A673 (cell line): Measurements from ENCODE around the gene UAP1. TPM values are rescaled to one million over a fixed set of nuclear protein-coding genes. Genes with fewer than 3 reads are reported as not detected.

Source experiments
- BruUV-seq: library from RNA; stranded (reverse); fragments of 400-500 nt; replicated peaks from 2 replicates; lab custom pipeline; 2021; lab: Mats Ljungman, UMichigan
- CTCF ChIA-PET: fragments of 300-600 bp; sonication (Branson Sonifier 250); formaldehyde crosslinking; loops from one replicate; lab custom pipeline; 2022; ENCODE audit warnings: antibody characterized with exemption; lab: Charles Lee
- POLR2A ChIA-PET: fragments of 300-600 bp; sonication (Branson Sonifier 250); formaldehyde crosslinking; loops from one replicate; lab custom pipeline; 2022; ENCODE audit warnings: antibody characterized with exemption; ENCODE audit not compliant: low non-redundant PET; lab: Charles Lee
- DNase-seq: peaks from one replicate; pipeline ENCODE4 v3.0.0-alpha.2; 2015; ENCODE audit warnings: low spot score
- H3K27ac ChIP-seq: fragments of 200-600 bp; sonication (generic); 2 replicates; pipeline ENCODE4 v1.5.1; 2016; ENCODE audit warnings: mixed run types, low read depth, mild to moderate bottlenecking, mixed read lengths, antibody characterized with exemption, low read length; ENCODE audit not compliant: poor library complexity, severe bottlenecking
- H3K27me3 ChIP-seq: fragments of 200-600 bp; sonication (generic); replicated peaks from 2 replicates; pipeline ENCODE4 v1.6.1; 2017; ENCODE audit warnings: mixed run types, low read depth, mild to moderate bottlenecking, mixed read lengths, antibody characterized with exemption, low read length; ENCODE audit not compliant: insufficient read depth, poor library complexity
- H3K36me3 ChIP-seq: fragments of 200-600 bp; sonication (generic); 2 replicates; pipeline ENCODE4 v1.6.1; 2016; ENCODE audit warnings: mixed run types, mild to moderate bottlenecking, mixed read lengths, antibody characterized with exemption, low read length; ENCODE audit not compliant: insufficient read depth, poor library complexity, severe bottlenecking
- H3K4me1 ChIP-seq: fragments of 200-600 bp; sonication (generic); 2 replicates; pipeline ENCODE4 v1.6.1; 2017; ENCODE audit warnings: mixed run types, mild to moderate bottlenecking, mixed read lengths, antibody characterized with exemption, low read length; ENCODE audit not compliant: insufficient read depth, poor library complexity, severe bottlenecking
- H3K4me3 ChIP-seq: fragments of 200-600 bp; sonication (generic); 2 replicates; pipeline ENCODE4 v1.5.1; 2016; ENCODE audit warnings: low read depth, mixed run types, mild to moderate bottlenecking, mixed read lengths, low read length; ENCODE audit not compliant: poor library complexity, severe bottlenecking
- H3K9me3 ChIP-seq: fragments of 200-600 bp; sonication (generic); 2 replicates; pipeline ENCODE4 v1.6.1; 2016; ENCODE audit warnings: mixed run types, low read depth, mild to moderate bottlenecking, mixed read lengths, antibody characterized with exemption, low read length; ENCODE audit not compliant: poor library complexity, severe bottlenecking
- CTCF ChIP-seq: fragments of 300-800, 200-600 bp; sonication (generic); conservative IDR thresholded peaks from 2 replicates; pipeline ENCODE4 v1.5.1; 2017; ENCODE audit warnings: low read depth, mild to moderate bottlenecking, antibody characterized with exemption, low read length, moderate library complexity, mixed read lengths
- EZH2 ChIP-seq: fragments of 200-600 bp; sonication (generic); IDR thresholded peaks from 2 replicates; pipeline ENCODE4 v1.6.1; 2017; ENCODE audit warnings: borderline replicate concordance, low read depth, mild to moderate bottlenecking, mixed read lengths, antibody characterized with exemption, low read length; ENCODE audit not compliant: poor library complexity, severe bottlenecking
- intact Hi-C: fragments of 100-400 bp; cut with micrococcal nuclease; formaldehyde crosslinking; loops from one replicate; pipeline ENCODE4 v1.10.0; 2022; ENCODE audit not compliant: unreplicated experiment
- total RNA-seq: library from RNA; stranded (reverse); gene quantifications from 2 replicates; pipeline ENCODE4 v1.2.3, GENCODE V29; 2021

UAP1 gene
- total RNA-seq, 1 experiment from 2014 or later = 152 TPM

- Histone ChIP-seq H3K9me3 (no peaks in the 10 kb centered on the region), H3K4me3 (no peak overlapping the region), H3K27me3 (no peaks in the 10 kb centered on the region), H3K4me1 (peaks cover 24% of the 10 kb centered on the region), H3K36me3 (peaks cover 20% of the 10 kb centered on the region), H3K27ac (no peak overlapping the region)
- TF ChIP-seq CTCF = no peak
- no peak for TF ChIP-seq EZH2
- intact Hi-C loops = no loop called here
- POLR2A ChIA-PET = no interaction called here
- BruUV-seq = no TSS peak
- no peak for DNase-seq
- CTCF ChIA-PET = no interaction called here
Measured at GRCh38 chr1:162639718-162640117, 78.2 kb downstream of the UAP1 start.

GRCh38 chr1:162641114-162641513 lies 79.6 kb downstream of the UAP1 start:
- BruUV-seq = no TSS peak
- peaks cover 26% of the 10 kb centered on the region for H3K36me3 ChIP-seq
- ChIA-PET CTCF (no interaction called here), POLR2A (no interaction called here)
- no peak overlapping the region for H3K27ac ChIP-seq
- H3K4me1 ChIP-seq = peaks cover 28% of the 10 kb centered on the region
- H3K4me3 ChIP-seq = no peak overlapping the region
- no peaks in the 10 kb centered on the region for H3K27me3 ChIP-seq
- no peak for DNase-seq
- intact Hi-C loops = no loop called here
- TF ChIP-seq EZH2 = no peak
- no peak for TF ChIP-seq CTCF
- H3K9me3 ChIP-seq = no peaks in the 10 kb centered on the region

DNA sequence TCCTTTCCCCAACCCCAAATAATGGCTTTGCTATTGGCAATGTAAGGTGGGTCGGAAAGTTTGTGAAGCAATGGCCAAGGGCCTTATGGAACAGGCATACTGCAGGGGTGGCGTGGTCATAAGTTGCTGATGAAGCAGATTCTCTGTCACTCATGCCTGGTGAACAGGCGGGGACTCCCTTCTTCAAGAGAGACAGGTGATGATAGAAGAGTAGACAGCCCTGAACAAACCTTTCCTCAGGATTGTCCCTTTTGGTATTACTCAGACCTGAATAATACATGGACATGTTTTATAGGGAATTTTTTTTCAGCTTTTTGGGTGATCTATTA lies 83.4 kb downstream of the UAP1 start:
- Histone ChIP-seq H3K27me3 (no peaks in the 10 kb centered on the region), H3K36me3 (peaks cover 21% of the 10 kb centered on the region), H3K4me1 (peaks cover 52% of the 10 kb centered on the region), H3K4me3 (no peak overlapping the region), H3K9me3 (no peaks in the 10 kb centered on the region), H3K27ac (no peak overlapping the region)
- BruUV-seq = no TSS peak
- POLR2A ChIA-PET = no interaction called here
- no peak for TF ChIP-seq CTCF
- no peak for TF ChIP-seq EZH2
- DNase-seq = no peak
- CTCF ChIA-PET = no interaction called here
- intact Hi-C loops = no loop called here
